ENCODE data around the gene HMGCL. TPM values are rescaled to one million over a fixed set of nuclear protein-coding genes. Genes with fewer than 3 reads are reported as not detected.
"Not testable (repeated sequence)": the region's sequence is repeated elsewhere in the genome, so short reads cannot be mapped to it uniquely, and the experiment has no call there.

The HMGCL gene
- total RNA-seq, 1 experiment from 2014 or later = 25.6 TPM

DNA sequence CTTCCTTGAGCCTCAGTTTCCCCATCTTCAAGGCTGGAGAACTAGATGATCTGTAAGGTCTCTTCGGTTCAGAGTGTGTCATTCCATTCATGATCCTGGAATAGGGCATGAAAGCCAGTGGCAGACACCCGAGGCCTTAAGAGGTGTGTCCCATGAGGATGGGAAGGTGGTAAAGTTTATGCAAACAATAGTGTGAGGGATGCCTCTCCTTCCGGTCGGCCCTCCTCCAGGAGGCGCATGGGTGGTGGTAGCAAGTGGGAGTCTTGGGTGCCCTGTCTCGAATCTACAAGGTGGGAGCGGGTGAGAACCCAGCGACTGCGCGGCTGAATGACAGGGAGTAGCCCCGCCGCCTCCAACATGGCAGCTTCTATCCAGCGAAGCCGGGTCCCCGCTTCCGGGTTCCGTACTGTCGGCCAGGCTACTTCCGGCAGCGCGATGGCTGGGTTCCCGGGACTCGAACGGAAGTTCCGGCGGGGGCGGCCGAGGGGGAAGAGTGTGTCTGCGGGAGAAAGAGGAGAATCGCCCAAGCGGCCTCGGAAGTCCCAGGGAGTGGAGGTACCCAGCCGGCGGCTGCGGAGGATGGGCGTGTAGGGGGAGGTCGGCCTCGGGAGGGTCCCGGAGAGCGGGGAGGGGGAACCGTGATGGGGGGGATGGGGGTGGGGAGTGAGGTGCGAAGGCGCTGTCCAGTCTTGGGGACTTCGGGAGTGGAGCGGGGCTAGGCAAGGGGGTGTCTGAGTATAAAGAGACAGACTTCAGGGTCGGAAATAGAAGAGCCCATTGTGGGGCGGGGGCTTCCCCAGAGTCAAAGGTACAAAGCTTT is 34.3 kb downstream of the HMGCL start, which contains the start of gene LYPLA2:
LYPLA2 (plus strand) TSS at position 450 of the 820 bp plus-strand sequence. CDS start 1,538 bp downstream, outside the sequence.
- H3K79me2 ChIP-seq (ENCODE audit: low read length) = peaks cover 20% of the 10 kb centered on the region
- peaks cover 13% of the 10 kb centered on the region for H3K36me3 ChIP-seq (ENCODE audit: insufficient read depth, low read length)
- H3K27me3 ChIP-seq (ENCODE audit: low read length) = no peaks in the 10 kb centered on the region
- H3K27ac ChIP-seq (ENCODE audit: low read length) = peak within 1 kb of the TSS; percentile 55
- peak within 1 kb of the TSS; percentile 96 for H3K4me3 ChIP-seq (ENCODE audit: low read length)
- H3K9me3 ChIP-seq (ENCODE audit: low read length) = no peaks in the 10 kb centered on the region
- peak; percentile 96 for DNase-seq
- H3K4me1 ChIP-seq (ENCODE audit: low read length) = peaks cover 24% of the 10 kb centered on the region
- H2AFZ ChIP-seq (ENCODE audit: low read length) = peak within 1 kb of the TSS; percentile 80
- H4K20me1 ChIP-seq (ENCODE audit: insufficient read depth, low read depth, low read length) = peaks cover 6% of the 10 kb centered on the region; the same call in 1 of the 2 replicates
- H3K9me2 ChIP-seq (replicated peaks; ENCODE audit: insufficient read depth, low read length) = no peaks in the 10 kb centered on the region
- peak within 1 kb of the TSS; percentile 89 for H3K9ac ChIP-seq (ENCODE audit: low read length)
- H3K4me2 ChIP-seq (ENCODE audit: low read depth, low read length, poor library complexity, severe bottlenecking) = peak within 1 kb of the TSS; percentile 99

DNA sequence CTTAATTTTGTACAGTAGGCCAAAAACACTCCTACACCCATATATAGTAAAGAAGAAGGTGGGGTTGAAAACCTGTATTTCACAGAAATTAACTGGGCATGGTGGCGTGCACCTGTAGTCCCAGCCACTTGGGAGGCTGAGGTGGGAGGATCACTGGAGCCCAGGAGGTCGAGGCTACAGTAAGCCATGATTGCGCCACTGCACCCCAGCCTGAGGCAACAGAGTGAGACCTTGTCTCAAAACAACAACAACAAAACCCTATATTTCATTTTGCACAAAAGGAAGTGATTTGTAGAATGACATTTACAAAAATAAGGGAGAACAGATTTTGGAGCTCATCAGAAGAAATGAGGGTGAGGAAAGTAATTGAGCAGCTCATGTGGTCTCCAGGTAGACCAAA is 36.5 kb downstream of the HMGCL start:
- H3K4me2 ChIP-seq (ENCODE audit: low read depth, low read length, poor library complexity, severe bottlenecking) = no peak overlapping the region
- H3K9me2 ChIP-seq (replicated peaks; ENCODE audit: insufficient read depth, low read length) = no peaks in the 10 kb centered on the region
- peaks cover 6% of the 10 kb centered on the region; the same call in 1 of the 2 replicates for H4K20me1 ChIP-seq (ENCODE audit: insufficient read depth, low read depth, low read length)
- H3K27ac ChIP-seq (ENCODE audit: low read length) = 0 out of 2 replicates have a peak overlapping the region, but pooled peaks have one; percentile 4
- no peak overlapping the region for H3K9ac ChIP-seq (ENCODE audit: low read length)
- peaks cover 24% of the 10 kb centered on the region for H3K4me1 ChIP-seq (ENCODE audit: low read length)
- H3K79me2 ChIP-seq (ENCODE audit: low read length) = peaks cover 27% of the 10 kb centered on the region
- no peak overlapping the region for H2AFZ ChIP-seq (ENCODE audit: low read length)
- no peaks in the 10 kb centered on the region for H3K27me3 ChIP-seq (ENCODE audit: low read length)
- no peak for DNase-seq
- no peaks in the 10 kb centered on the region for H3K9me3 ChIP-seq (ENCODE audit: low read length)
- H3K36me3 ChIP-seq (ENCODE audit: insufficient read depth, low read length) = peaks cover 31% of the 10 kb centered on the region
- H3K4me3 ChIP-seq (ENCODE audit: low read length) = no peak overlapping the region

- no peak overlapping the region for H3K27ac ChIP-seq (ENCODE audit: low read length)
- H4K20me1 ChIP-seq (ENCODE audit: insufficient read depth, low read depth, low read length) = peaks cover 6% of the 10 kb centered on the region; the same call in 1 of the 2 replicates
- no peak overlapping the region for H3K9ac ChIP-seq (ENCODE audit: low read length)
- H3K4me3 ChIP-seq (ENCODE audit: low read length) = no peak overlapping the region
- no peak overlapping the region for H2AFZ ChIP-seq (ENCODE audit: low read length)
- H3K36me3 ChIP-seq (ENCODE audit: insufficient read depth, low read length) = peaks cover 32% of the 10 kb centered on the region
- DNase-seq = no peak
- no peaks in the 10 kb centered on the region for H3K9me3 ChIP-seq (ENCODE audit: low read length)
- no peaks in the 10 kb centered on the region for H3K27me3 ChIP-seq (ENCODE audit: low read length)
- no peak overlapping the region for H3K4me2 ChIP-seq (ENCODE audit: low read depth, low read length, poor library complexity, severe bottlenecking)
- H3K4me1 ChIP-seq (ENCODE audit: low read length) = peaks cover 24% of the 10 kb centered on the region
- no peaks in the 10 kb centered on the region for H3K9me2 ChIP-seq (replicated peaks; ENCODE audit: insufficient read depth, low read length)
- H3K79me2 ChIP-seq (ENCODE audit: low read length) = peaks cover 26% of the 10 kb centered on the region
Measured at GRCh38 chr1:23787701-23788100, 37.5 kb downstream of the HMGCL start.

GRCh38 chr1:23784846-23785245 is 40.4 kb downstream of the HMGCL start:
- no peak overlapping the region for H2AFZ ChIP-seq (ENCODE audit: low read length)
- no peak for DNase-seq
- peaks cover 44% of the 10 kb centered on the region for H3K36me3 ChIP-seq (ENCODE audit: insufficient read depth, low read length)
- no peaks in the 10 kb centered on the region for H3K9me2 ChIP-seq (replicated peaks; ENCODE audit: insufficient read depth, low read length)
- H4K20me1 ChIP-seq (ENCODE audit: insufficient read depth, low read depth, low read length) = peaks cover under 1% of the 10 kb centered on the region; the same call in 1 of the 2 replicates
- H3K4me1 ChIP-seq (ENCODE audit: low read length) = peaks cover 13% of the 10 kb centered on the region
- H3K27me3 ChIP-seq (ENCODE audit: low read length) = no peaks in the 10 kb centered on the region
- H3K4me2 ChIP-seq (ENCODE audit: low read depth, low read length, poor library complexity, severe bottlenecking) = no peak overlapping the region
- H3K27ac ChIP-seq (ENCODE audit: low read length) = no peak overlapping the region
- no peak overlapping the region for H3K4me3 ChIP-seq (ENCODE audit: low read length)
- H3K9ac ChIP-seq (ENCODE audit: low read length) = no peak overlapping the region
- peaks cover 37% of the 10 kb centered on the region for H3K79me2 ChIP-seq (ENCODE audit: low read length)
- no peaks in the 10 kb centered on the region for H3K9me3 ChIP-seq (ENCODE audit: low read length)

DNA sequence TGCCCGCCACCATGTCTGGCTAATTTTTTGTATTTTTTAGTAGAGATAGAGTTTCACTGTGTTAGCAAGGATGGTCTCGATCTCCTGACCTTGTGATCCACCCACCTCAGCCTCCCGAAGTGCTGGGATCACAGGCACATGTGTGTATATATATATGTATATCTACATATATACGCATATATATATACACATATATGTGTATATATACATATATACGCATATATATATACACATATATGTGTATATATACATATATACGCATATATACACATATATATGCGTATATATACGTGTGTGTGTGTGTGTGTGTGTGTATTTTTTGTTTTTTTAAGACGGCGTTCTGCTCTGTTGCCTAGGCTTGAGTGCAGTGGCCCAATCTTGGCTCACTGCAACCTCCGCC is 42.1 kb downstream of the HMGCL start:
- DNase-seq; H3K9ac ChIP-seq (ENCODE audit: low read length); H3K4me3 ChIP-seq (ENCODE audit: low read length); H3K9me3 ChIP-seq (ENCODE audit: low read length); H3K4me2 ChIP-seq (ENCODE audit: low read depth, low read length, poor library complexity, severe bottlenecking); H3K27ac ChIP-seq (ENCODE audit: low read length); H3K9me2 ChIP-seq (replicated peaks; ENCODE audit: insufficient read depth, low read length); H2AFZ ChIP-seq (ENCODE audit: low read length); H3K27me3 ChIP-seq (ENCODE audit: low read length): not testable (repeated sequence)
- H3K79me2 ChIP-seq (ENCODE audit: low read length) = peaks cover 53% of the 10 kb centered on the region
- H3K36me3 ChIP-seq (ENCODE audit: insufficient read depth, low read length) = peaks cover 47% of the 10 kb centered on the region
- H3K4me1 ChIP-seq (ENCODE audit: low read length) = peaks cover 14% of the 10 kb centered on the region
- peaks cover 13% of the 10 kb centered on the region for H4K20me1 ChIP-seq (ENCODE audit: insufficient read depth, low read depth, low read length)

- Histone ChIP-seq H4K20me1 (ENCODE audit: insufficient read depth, low read depth, low read length) (peaks cover 13% of the 10 kb centered on the region), H3K4me3 (ENCODE audit: low read length) (peak overlapping the region; percentile 96), H3K4me2 (ENCODE audit: low read depth, low read length, poor library complexity, severe bottlenecking) (peak overlapping the region; percentile 96), H3K27ac (ENCODE audit: low read length) (no peak overlapping the region), H3K36me3 (ENCODE audit: insufficient read depth, low read length) (peaks cover 24% of the 10 kb centered on the region; the same call in 1 of the 2 replicates), H3K79me2 (ENCODE audit: low read length) (peaks cover 74% of the 10 kb centered on the region), H3K9me2 (replicated peaks; ENCODE audit: insufficient read depth, low read length) (no peaks in the 10 kb centered on the region), H3K27me3 (ENCODE audit: low read length) (no peaks in the 10 kb centered on the region), H2AFZ (ENCODE audit: low read length) (no peak overlapping the region), H3K9me3 (ENCODE audit: low read length) (no peaks in the 10 kb centered on the region), H3K9ac (ENCODE audit: low read length) (peak overlapping the region; percentile 93), H3K4me1 (ENCODE audit: low read length) (peaks cover 25% of the 10 kb centered on the region)
- no peak for DNase-seq
Measured at GRCh38 chr1:23779826-23780371, 45.3 kb downstream of the HMGCL start.

DNA sequence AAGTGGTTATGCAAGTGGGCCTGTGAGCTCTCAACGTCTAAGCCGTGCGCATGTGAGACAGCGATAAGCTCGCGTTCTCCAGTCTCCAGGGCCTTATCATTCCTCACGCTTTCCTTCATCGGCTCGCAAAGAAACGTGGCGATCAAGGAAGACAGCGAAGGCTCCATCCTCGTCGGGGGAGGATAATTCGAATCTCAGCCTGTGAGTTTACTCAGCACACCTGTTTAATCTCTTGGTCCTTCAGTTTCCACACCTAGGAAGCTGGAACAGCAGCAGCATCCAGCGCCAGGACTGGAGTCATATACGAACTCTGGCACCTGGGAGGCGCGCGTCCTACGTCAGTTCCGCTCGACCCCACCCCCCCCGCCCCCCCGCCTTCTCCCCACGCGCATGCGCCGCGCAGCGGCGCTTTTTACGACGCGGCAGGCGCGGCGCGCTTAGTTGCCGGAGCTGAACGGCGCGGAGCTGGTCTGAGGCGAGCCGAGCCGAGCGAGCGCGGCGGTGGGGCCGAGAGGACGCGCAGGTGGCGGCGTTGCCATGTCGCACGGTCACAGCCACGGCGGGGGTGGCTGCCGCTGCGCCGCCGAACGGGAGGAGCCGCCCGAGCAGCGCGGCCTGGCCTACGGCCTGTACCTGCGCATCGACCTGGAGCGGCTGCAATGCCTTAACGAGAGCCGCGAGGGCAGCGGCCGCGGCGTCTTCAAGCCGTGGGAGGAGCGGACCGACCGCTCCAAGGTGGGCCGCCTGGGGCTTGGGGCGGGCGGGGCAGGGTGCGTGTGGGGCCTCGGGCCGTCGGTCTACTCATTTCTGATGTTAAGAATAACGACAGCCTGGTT is 47.0 kb downstream of the HMGCL start, which contains the start of gene PITHD1:
PITHD1 (plus strand) TSS at position 440 of the 836 bp plus-strand sequence; CDS start at position 538, 98 bp downstream.
- peaks cover 15% of the 10 kb centered on the region; the same call in 1 of the 2 replicates for H3K36me3 ChIP-seq (ENCODE audit: insufficient read depth, low read length)
- H3K4me1 ChIP-seq (ENCODE audit: low read length) = peaks cover 27% of the 10 kb centered on the region
- peak within 1 kb of the TSS; percentile 35; the same call in 1 of the 2 replicates for H3K27ac ChIP-seq (ENCODE audit: low read length)
- H3K9me3 ChIP-seq (ENCODE audit: low read length) = no peaks in the 10 kb centered on the region
- no peaks in the 10 kb centered on the region for H3K27me3 ChIP-seq (ENCODE audit: low read length)
- peaks cover 13% of the 10 kb centered on the region for H4K20me1 ChIP-seq (ENCODE audit: insufficient read depth, low read depth, low read length)
- H3K4me2 ChIP-seq (ENCODE audit: low read depth, low read length, poor library complexity, severe bottlenecking) = peak within 1 kb of the TSS; percentile 96
- H3K9me2 ChIP-seq (replicated peaks; ENCODE audit: insufficient read depth, low read length) = no peaks in the 10 kb centered on the region
- H3K4me3 ChIP-seq (ENCODE audit: low read length) = peak within 1 kb of the TSS; percentile 96
- DNase-seq = peak; percentile 94
- H3K9ac ChIP-seq (ENCODE audit: low read length) = peak within 1 kb of the TSS; percentile 94
- peaks cover 72% of the 10 kb centered on the region for H3K79me2 ChIP-seq (ENCODE audit: low read length)
- peak within 1 kb of the TSS; percentile 79; the same call in 1 of the 2 replicates for H2AFZ ChIP-seq (ENCODE audit: low read length)
